Suprapubic skin (tissue), 4 donors: ENCODE measurements around the gene CCL19. TPM values are rescaled to one million over a fixed set of nuclear protein-coding genes. Genes with fewer than 3 reads are reported as not detected.

Experiments used
- DNase-seq, 2 donors: peaks; one replicate each; pipeline ENCODE4 v3.0.0-alpha.2; 2019; ENCODE audit warnings: low spot score in 2 of 2
- H3K27ac ChIP-seq: fragments of 200-600 bp; sonication (generic); one replicate; pipeline ENCODE4 v1.5.1; 2019
- H3K27me3 ChIP-seq: fragments of 200-600 bp; sonication (generic); one replicate; pipeline ENCODE4 v1.5.1; 2019
- H3K36me3 ChIP-seq: fragments of 200-600 bp; sonication (generic); one replicate; pipeline ENCODE4 v1.5.1; 2019
- H3K4me1 ChIP-seq: fragments of 200-600 bp; sonication (generic); one replicate; pipeline ENCODE4 v1.5.1; 2019
- H3K4me3 ChIP-seq: fragments of 200-600 bp; sonication (generic); one replicate; pipeline ENCODE4 v1.5.1; 2019; ENCODE audit warnings: mild to moderate bottlenecking
- H3K9me3 ChIP-seq: fragments of 200-600 bp; sonication (generic); one replicate; pipeline ENCODE4 v1.5.1; 2019
- EP300 ChIP-seq: sonication (generic); formaldehyde crosslinking; IDR thresholded peaks from one replicate; pipeline ENCODE4 v1.6.1; 2017; ENCODE audit warnings: antibody characterized with exemption
- POLR2A ChIP-seq, 2 donors: fragments of 450-650 bp; IDR thresholded peaks; one replicate each; pipeline ENCODE4 v1.6.1; 2017; ENCODE audit warnings: antibody characterized with exemption in 2 of 2, mild to moderate bottlenecking in 2 of 2, moderate library complexity in 2 of 2
- POLR2AphosphoS5 ChIP-seq, 3 donors: sonication (generic); formaldehyde crosslinking; IDR thresholded peaks; one replicate each; pipeline ENCODE4 v1.6.1; 2017; ENCODE audit warnings: antibody characterized with exemption in 3 of 3
- WGBS: methylation state at CpG from one replicate; pipeline ENCODE4 v1.1.5; 2018; 5-methylcytosine and 5-hydroxymethylcytosine counted together
- total RNA-seq, 4 donors: library from RNA; depleted of rRNA; stranded (reverse); fragments of >200 nt; gene quantifications; one replicate each; pipeline ENCODE4 v1.1.0, GENCODE V29; 2016
- TF ChIP-seq, protein P1 (sequence below), 2 donors: fragments of 200-600 bp in 1 of 2; fragments of 450-650 bp in 1 of 2; sonication (generic) in 1 of 2; IDR thresholded peaks; one replicate each; pipeline ENCODE4 v1.5.1; 2016 to 2019; ENCODE audit warnings: antibody characterized with exemption in 2 of 2, mild to moderate bottlenecking in 1 of 2, moderate library complexity in 1 of 2

Gene CCL19
- total RNA-seq, 4 donors from 2014 or later: 1.3 to 5.4 (median 3.3) TPM

DNA sequence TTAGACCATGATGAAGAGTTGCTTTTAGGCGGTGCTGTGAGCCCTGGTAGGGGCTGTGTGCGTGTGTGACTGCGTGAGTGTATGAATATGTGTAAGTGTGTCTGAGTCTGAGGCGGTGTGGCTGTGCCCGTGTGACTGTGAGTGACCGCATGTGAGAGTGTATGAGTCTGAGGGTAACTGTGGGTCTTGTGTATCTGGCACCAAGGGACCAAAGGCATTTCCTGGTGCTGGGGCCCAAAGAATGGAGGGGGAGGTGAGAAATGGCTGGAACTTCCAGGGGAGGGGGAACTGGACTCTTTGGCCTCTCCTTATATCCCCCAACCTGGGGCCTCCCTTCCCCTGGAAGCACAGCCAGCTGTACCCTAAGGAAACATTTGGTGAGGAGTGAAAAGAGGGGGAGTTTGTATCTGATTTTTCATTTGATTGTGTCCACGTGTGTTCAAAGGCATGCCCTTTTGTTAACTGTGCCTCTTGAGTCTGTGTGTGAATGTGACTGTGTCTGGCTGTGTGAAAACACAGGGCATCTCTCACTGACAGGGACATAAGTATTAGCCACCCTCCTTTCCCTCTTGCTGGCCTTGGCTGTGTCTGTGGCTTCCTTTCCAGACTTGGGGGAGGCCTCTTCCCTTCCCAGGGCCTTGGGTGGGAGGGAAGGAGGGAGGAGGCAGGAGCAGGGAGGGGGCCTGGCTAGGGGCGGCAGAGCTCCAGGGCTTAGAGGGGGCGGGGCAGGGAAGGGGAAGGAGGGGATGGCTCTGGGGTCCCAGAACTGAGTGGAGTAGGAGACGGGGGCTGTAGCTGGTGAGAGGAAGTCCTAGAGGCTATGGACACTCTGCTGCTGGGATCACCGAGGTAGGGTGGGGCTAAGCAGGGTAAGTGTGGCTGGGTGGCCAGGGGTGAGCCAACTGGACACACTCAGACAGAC lies 37.7 kb downstream of the CCL19 start:
- no peaks in the 10 kb centered on the region for H3K27me3 ChIP-seq

GRCh38 chr9:34652602-34653000 lies 38.5 kb downstream of the CCL19 start:
- TF ChIP-seq EP300 (no peak), POLR2A (IDR thresholded peaks at IDR 0.05) (no peak), POLR2AphosphoS5 (IDR thresholded peaks at IDR 0.05) (no peak)
- TF ChIP-seq, protein P1, sequence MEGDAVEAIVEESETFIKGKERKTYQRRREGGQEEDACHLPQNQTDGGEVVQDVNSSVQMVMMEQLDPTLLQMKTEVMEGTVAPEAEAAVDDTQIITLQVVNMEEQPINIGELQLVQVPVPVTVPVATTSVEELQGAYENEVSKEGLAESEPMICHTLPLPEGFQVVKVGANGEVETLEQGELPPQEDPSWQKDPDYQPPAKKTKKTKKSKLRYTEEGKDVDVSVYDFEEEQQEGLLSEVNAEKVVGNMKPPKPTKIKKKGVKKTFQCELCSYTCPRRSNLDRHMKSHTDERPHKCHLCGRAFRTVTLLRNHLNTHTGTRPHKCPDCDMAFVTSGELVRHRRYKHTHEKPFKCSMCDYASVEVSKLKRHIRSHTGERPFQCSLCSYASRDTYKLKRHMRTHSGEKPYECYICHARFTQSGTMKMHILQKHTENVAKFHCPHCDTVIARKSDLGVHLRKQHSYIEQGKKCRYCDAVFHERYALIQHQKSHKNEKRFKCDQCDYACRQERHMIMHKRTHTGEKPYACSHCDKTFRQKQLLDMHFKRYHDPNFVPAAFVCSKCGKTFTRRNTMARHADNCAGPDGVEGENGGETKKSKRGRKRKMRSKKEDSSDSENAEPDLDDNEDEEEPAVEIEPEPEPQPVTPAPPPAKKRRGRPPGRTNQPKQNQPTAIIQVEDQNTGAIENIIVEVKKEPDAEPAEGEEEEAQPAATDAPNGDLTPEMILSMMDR (IDR thresholded peaks at IDR 0.05): no peak
- Histone ChIP-seq H3K4me1 (peaks cover 81% of the 10 kb centered on the region), H3K4me3 (peak overlapping the region; percentile 36), H3K36me3 (peaks cover 22% of the 10 kb centered on the region), H3K27me3 (no peaks in the 10 kb centered on the region), H3K27ac (peak overlapping the region; percentile 71), H3K9me3 (no peaks in the 10 kb centered on the region)
- DNase-seq: no peak
- 20% methylated on average over 3 of the region's 5 CpGs for WGBS

More for the DNA sequence above, 37.7 kb downstream of the CCL19 start:
- Histone ChIP-seq H3K27ac (peak overlapping the region; percentile 71), H3K36me3 (peaks cover 20% of the 10 kb centered on the region), H3K4me1 (peaks cover 73% of the 10 kb centered on the region), H3K4me3 (peak overlapping the region; percentile 36), H3K9me3 (no peaks in the 10 kb centered on the region)
- 37% methylated on average over 11 of the region's 11 CpGs for WGBS
- no peak for DNase-seq
- TF ChIP-seq POLR2AphosphoS5 (IDR thresholded peaks at IDR 0.05) (no peak), EP300 (no peak), POLR2A (IDR thresholded peaks at IDR 0.05) (no peak)
- TF ChIP-seq, protein P1 (IDR thresholded peaks at IDR 0.05): no peak

DNA sequence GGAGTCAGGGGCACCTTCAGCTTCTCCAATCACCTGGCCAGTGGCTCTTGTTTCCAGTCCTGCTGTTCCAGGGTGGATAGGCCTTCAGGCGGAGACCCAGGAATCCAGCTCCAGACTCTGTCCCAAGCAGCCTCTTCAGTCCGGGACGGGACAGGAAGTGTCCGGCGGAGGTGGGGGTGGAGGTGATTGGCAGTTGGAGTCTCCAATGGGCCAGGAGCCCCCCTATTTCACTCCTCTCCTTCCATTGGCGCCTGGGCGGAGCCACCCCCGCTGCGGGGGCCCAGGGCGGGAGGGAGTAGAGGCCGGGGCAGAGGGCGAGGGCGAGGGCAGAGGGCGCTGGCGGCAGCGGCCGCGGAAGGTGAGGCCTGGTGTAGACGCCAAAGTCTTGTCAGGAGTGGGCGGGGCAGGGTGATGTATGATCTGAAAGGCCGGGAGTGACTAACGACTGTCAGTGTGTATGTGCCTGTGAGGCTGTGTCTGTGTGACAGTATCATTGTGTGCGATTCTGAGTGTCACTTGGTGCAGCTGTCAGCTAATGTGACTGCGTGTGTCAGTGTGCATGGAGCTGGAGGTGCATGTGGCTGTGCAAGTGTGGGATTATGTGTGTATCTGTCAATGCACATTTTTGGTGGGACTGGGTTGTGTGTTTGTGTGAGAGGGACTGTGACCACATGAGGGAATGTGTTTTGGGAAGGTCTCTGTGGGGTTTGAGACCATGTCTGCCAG lies 39.0 kb downstream of the CCL19 start, which contains the start of gene IL11RA:
IL11RA (plus strand) TSS at position 310 of the 726 bp plus-strand sequence. CDS start 3,033 bp downstream, outside the sequence.
- peak; percentile 90 to 94 for DNase-seq
- no peaks in the 10 kb centered on the region for H3K9me3 ChIP-seq
- peak within 1 kb of the TSS; percentile 71 for H3K27ac ChIP-seq
- peaks cover 18% of the 10 kb centered on the region for H3K36me3 ChIP-seq
- TF ChIP-seq POLR2AphosphoS5 (IDR thresholded peaks at IDR 0.05) (peak in 2 of 3 donors; percentile 16 to 25), EP300 (no peak)
- H3K27me3 ChIP-seq: no peaks in the 10 kb centered on the region
- peaks cover 83% of the 10 kb centered on the region for H3K4me1 ChIP-seq
- H3K4me3 ChIP-seq: peak within 1 kb of the TSS; percentile 36
- WGBS: 15% methylated on average over 23 of the region's 24 CpGs

- peaks cover 80% of the 10 kb centered on the region for H3K4me1 ChIP-seq
- peak overlapping the region; percentile 71 for H3K27ac ChIP-seq
- H3K9me3 ChIP-seq: no peaks in the 10 kb centered on the region
- DNase-seq: no peak
- H3K4me3 ChIP-seq: peak overlapping the region; percentile 36
- 38% methylated on average over 4 of the region's 4 CpGs for WGBS
- H3K36me3 ChIP-seq: peaks cover 18% of the 10 kb centered on the region
- no peak for TF ChIP-seq POLR2A (IDR thresholded peaks at IDR 0.05)
- TF ChIP-seq POLR2AphosphoS5 (IDR thresholded peaks at IDR 0.05): no peak
- TF ChIP-seq, protein P1 (IDR thresholded peaks at IDR 0.05): no peak
- no peak for TF ChIP-seq EP300
- no peaks in the 10 kb centered on the region for H3K27me3 ChIP-seq
Measured at GRCh38 chr9:34651321-34651720, 39.8 kb downstream of the CCL19 start.

GRCh38 chr9:34650816-34651215 lies 40.3 kb downstream of the CCL19 start:
- Histone ChIP-seq H3K36me3 (peaks cover 18% of the 10 kb centered on the region), H3K4me3 (no peak overlapping the region), H3K9me3 (no peaks in the 10 kb centered on the region), H3K27me3 (no peaks in the 10 kb centered on the region), H3K27ac (peak overlapping the region; percentile 71), H3K4me1 (peaks cover 80% of the 10 kb centered on the region)
- no peak for TF ChIP-seq POLR2AphosphoS5 (IDR thresholded peaks at IDR 0.05)
- TF ChIP-seq, protein P1 (IDR thresholded peaks at IDR 0.05): no peak
- no peak for TF ChIP-seq EP300
- TF ChIP-seq POLR2A (IDR thresholded peaks at IDR 0.05): no peak
- WGBS: 40% methylated on average over 1 of the region's 5 CpGs
- no peak for DNase-seq
